Testis (tissue), 2 donors: ENCODE results near the gene PTCH2.

Experiments used
- CTCF ChIP-seq, 3 experiments: fragments of 450-650 bp in 2 of 3; fragments of 200-600 bp in 1 of 3; sonication (generic) in 1 of 3; IDR thresholded peaks; one replicate each; pipeline ENCODE4 v1.5.1; 2016 to 2019; ENCODE audit warnings: antibody characterized with exemption in 3 of 3, mild to moderate bottlenecking in 2 of 3, moderate library complexity in 1 of 3
- POLR2A ChIP-seq: fragments of 450-650 bp; IDR thresholded peaks from one replicate; pipeline ENCODE4 v1.6.1; 2017; ENCODE audit warnings: antibody characterized with exemption, mild to moderate bottlenecking, moderate library complexity

- TF ChIP-seq CTCF (IDR thresholded peaks at IDR 0.05) (no peak), POLR2A (no peak)
Observed at GRCh38 chr1:44817307-44817706, 25.7 kb downstream of the PTCH2 start.
